HG02678 (cell line): ENCODE results near the gene ITGA2.
A peak's percentile ranks its signal among the peaks of the same experiment; 100 is the strongest.
"Not testable (repeated sequence)": the region's sequence is repeated elsewhere in the genome, so short reads cannot be mapped to it uniquely, and the experiment has no call there.

Experiments used
- ATAC-seq: cut with Tn5 transposase; IDR thresholded peaks from one replicate; pipeline ENCODE4 v1.9.1; 2021; ENCODE audit warnings: mild to moderate bottlenecking, moderate library complexity; ENCODE audit not compliant: unreplicated experiment

Gene ITGA2

GRCh38 chr5:52989025-52989780 is at the start of gene ITGA2:
TSS of gene ITGA2 (plus strand) at chr5:52989352. CDS start at chr5:52989469, 117 bp downstream.
- ATAC-seq: peak; percentile 73

- ATAC-seq: peak; percentile 49
Measured at GRCh38 chr5:52943285-52943684, 45.9 kb upstream of the ITGA2 start.

- no peak for ATAC-seq
Measured at GRCh38 chr5:52943808-52944207, 45.3 kb upstream of the ITGA2 start.

GRCh38 chr5:52945040-52945439 is 44.1 kb upstream of the ITGA2 start:
- no peak for ATAC-seq

GRCh38 chr5:52947208-52947607 is 41.9 kb upstream of the ITGA2 start:
- no peak for ATAC-seq

- no peak for ATAC-seq
Measured at GRCh38 chr5:52947851-52948250, 41.3 kb upstream of the ITGA2 start.

- peak; percentile 99 for ATAC-seq
Measured at GRCh38 chr5:52948418-52949076, 40.6 kb upstream of the ITGA2 start.

- ATAC-seq: no peak
Measured at GRCh38 chr5:52950686-52951085, 38.5 kb upstream of the ITGA2 start.

- no peak for ATAC-seq
Measured at GRCh38 chr5:52952483-52952882, 36.7 kb upstream of the ITGA2 start.

- ATAC-seq: no peak
Measured at GRCh38 chr5:52956014-52956413, 33.1 kb upstream of the ITGA2 start.

GRCh38 chr5:52956915-52957747 is 32.0 kb upstream of the ITGA2 start:
- ATAC-seq: peak; percentile 76

- no peak for ATAC-seq
Measured at GRCh38 chr5:52961274-52961681, 27.9 kb upstream of the ITGA2 start.

GRCh38 chr5:52963636-52964035 is 25.5 kb upstream of the ITGA2 start:
- no peak for ATAC-seq

GRCh38 chr5:52964138-52964537 is 25.0 kb upstream of the ITGA2 start:
- ATAC-seq: no peak

- not testable (repeated sequence) for ATAC-seq
Measured at GRCh38 chr5:52976157-52976556, 13.0 kb upstream of the ITGA2 start.

- ATAC-seq: no peak
Measured at GRCh38 chr5:52977264-52977897, 11.8 kb upstream of the ITGA2 start.

- no peak for ATAC-seq
Measured at GRCh38 chr5:52981507-52981906, 7.6 kb upstream of the ITGA2 start.

GRCh38 chr5:52983731-52984636 is 5.2 kb upstream of the ITGA2 start:
- no peak for ATAC-seq

GRCh38 chr5:52985306-52985705 is 3.8 kb upstream of the ITGA2 start:
- no peak for ATAC-seq

- no peak for ATAC-seq
Measured at GRCh38 chr5:52987711-52988331, 1.3 kb upstream of the ITGA2 start.
